Measurements from ENCODE around the gene HES7.

The HES7 gene

DNA sequence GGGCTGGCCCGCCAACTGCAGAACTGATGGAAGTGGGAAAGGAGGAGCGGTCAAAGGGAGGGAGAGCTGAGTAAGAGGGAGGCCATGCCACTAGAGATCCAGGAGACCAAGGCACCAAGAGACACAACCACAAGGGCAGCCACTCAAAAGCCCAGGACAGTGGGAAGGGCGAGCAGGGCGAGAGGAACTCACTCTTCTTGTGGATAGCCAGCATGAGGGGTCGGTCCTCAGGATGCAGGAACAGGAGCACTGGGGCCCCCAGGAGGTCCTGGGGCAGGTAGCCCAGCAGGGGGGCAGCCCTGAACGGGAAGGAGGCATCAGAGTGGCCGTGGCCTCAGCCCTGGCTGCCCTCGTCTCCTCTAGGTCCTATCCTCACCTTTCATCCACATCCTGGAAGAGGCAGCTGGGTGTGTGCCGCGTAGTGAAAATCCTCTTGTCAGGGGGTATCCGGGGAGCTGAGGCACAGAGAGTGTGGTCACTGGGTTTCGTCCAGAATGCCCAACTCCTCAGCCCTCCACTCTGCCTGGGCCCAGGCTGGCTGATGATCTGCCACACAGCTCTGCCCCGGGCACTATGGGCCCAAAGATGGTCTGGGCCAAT lies 24.0 kb upstream of the HES7 start:
- no peaks in the 10 kb centered on the region for H3K27me3 ChIP-seq (ENCODE audit: low read depth, low read length)
- H2AFZ ChIP-seq (ENCODE audit: low read depth, low read length): no peak overlapping the region
- no peak overlapping the region for H3K9ac ChIP-seq (ENCODE audit: low read length)
- no peaks in the 10 kb centered on the region for H3K36me3 ChIP-seq (replicated peaks; ENCODE audit: low read depth, low read length)
- H3K27ac ChIP-seq (ENCODE audit: low read length): no peak overlapping the region
- peaks cover 12% of the 10 kb centered on the region for H3K4me1 ChIP-seq (ENCODE audit: low read length)
- no peak overlapping the region for H3K4me2 ChIP-seq (ENCODE audit: low read length)
- no peaks in the 10 kb centered on the region for H4K20me1 ChIP-seq (ENCODE audit: insufficient read depth, low read length)
- TF ChIP-seq EZH2phosphoT487 (IDR thresholded peaks at IDR 0.05; ENCODE audit: low read depth): no peak
- TF ChIP-seq, protein P1, sequence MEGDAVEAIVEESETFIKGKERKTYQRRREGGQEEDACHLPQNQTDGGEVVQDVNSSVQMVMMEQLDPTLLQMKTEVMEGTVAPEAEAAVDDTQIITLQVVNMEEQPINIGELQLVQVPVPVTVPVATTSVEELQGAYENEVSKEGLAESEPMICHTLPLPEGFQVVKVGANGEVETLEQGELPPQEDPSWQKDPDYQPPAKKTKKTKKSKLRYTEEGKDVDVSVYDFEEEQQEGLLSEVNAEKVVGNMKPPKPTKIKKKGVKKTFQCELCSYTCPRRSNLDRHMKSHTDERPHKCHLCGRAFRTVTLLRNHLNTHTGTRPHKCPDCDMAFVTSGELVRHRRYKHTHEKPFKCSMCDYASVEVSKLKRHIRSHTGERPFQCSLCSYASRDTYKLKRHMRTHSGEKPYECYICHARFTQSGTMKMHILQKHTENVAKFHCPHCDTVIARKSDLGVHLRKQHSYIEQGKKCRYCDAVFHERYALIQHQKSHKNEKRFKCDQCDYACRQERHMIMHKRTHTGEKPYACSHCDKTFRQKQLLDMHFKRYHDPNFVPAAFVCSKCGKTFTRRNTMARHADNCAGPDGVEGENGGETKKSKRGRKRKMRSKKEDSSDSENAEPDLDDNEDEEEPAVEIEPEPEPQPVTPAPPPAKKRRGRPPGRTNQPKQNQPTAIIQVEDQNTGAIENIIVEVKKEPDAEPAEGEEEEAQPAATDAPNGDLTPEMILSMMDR (IDR thresholded peaks at IDR 0.05; ENCODE audit: low read depth, low read length): no peak
- H3K79me2 ChIP-seq (ENCODE audit: low read length): peaks cover 9% of the 10 kb centered on the region; the same call in 1 of the 2 replicates
- H3K4me3 ChIP-seq (ENCODE audit: low read length): no peak overlapping the region
- no peaks in the 10 kb centered on the region for H3K9me3 ChIP-seq (ENCODE audit: insufficient read depth, low read length)

DNA sequence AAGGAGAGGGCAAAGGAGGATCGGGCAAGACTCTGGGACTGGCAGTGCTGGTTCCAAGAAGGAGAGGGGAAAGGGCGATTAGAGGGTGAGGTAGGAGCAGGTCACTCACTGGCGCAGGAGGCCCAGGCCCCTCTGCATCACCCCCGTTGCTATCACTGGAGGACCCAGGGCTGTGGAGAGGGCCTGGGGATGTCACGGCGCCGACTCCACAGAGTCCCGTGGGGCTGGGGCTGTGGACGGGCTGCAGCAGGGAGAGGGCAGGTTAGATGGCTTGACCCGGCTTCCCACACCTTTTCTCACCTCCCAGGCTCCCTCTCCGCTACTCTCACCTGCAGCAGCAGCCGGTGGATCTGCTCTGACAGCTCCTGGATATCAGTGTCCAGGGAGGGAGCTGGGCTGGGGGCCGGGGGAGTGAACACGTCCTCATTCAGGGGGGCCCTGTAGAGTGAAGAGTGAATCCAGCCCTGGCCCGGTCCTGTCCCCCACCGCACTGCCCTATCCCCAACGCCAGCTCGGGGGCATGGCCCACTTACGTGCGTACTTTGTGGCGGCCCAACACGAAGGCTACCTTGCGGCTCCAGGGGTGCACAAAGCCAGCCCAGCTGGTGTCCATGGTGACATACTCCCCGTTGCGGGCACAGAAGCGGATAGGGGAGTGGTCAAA lies 23.4 kb upstream of the HES7 start:
- peaks cover 6% of the 10 kb centered on the region for H3K4me1 ChIP-seq (ENCODE audit: low read length)
- no peaks in the 10 kb centered on the region for H3K36me3 ChIP-seq (replicated peaks; ENCODE audit: low read depth, low read length)
- H3K9ac ChIP-seq (ENCODE audit: low read length): no peak overlapping the region
- H3K79me2 ChIP-seq (ENCODE audit: low read length): peaks cover 9% of the 10 kb centered on the region; the same call in 1 of the 2 replicates
- TF ChIP-seq, protein P1 (IDR thresholded peaks at IDR 0.05; ENCODE audit: low read depth, low read length): no peak
- no peak for TF ChIP-seq EZH2phosphoT487 (IDR thresholded peaks at IDR 0.05; ENCODE audit: low read depth)
- no peaks in the 10 kb centered on the region for H3K27me3 ChIP-seq (ENCODE audit: low read depth, low read length)
- no peaks in the 10 kb centered on the region for H3K9me3 ChIP-seq (ENCODE audit: insufficient read depth, low read length)
- H3K4me2 ChIP-seq (ENCODE audit: low read length): no peak overlapping the region
- H4K20me1 ChIP-seq (ENCODE audit: insufficient read depth, low read length): no peaks in the 10 kb centered on the region
- no peak overlapping the region for H3K4me3 ChIP-seq (ENCODE audit: low read length)
- no peak overlapping the region for H2AFZ ChIP-seq (ENCODE audit: low read depth, low read length)
- H3K27ac ChIP-seq (ENCODE audit: low read length): no peak overlapping the region

DNA sequence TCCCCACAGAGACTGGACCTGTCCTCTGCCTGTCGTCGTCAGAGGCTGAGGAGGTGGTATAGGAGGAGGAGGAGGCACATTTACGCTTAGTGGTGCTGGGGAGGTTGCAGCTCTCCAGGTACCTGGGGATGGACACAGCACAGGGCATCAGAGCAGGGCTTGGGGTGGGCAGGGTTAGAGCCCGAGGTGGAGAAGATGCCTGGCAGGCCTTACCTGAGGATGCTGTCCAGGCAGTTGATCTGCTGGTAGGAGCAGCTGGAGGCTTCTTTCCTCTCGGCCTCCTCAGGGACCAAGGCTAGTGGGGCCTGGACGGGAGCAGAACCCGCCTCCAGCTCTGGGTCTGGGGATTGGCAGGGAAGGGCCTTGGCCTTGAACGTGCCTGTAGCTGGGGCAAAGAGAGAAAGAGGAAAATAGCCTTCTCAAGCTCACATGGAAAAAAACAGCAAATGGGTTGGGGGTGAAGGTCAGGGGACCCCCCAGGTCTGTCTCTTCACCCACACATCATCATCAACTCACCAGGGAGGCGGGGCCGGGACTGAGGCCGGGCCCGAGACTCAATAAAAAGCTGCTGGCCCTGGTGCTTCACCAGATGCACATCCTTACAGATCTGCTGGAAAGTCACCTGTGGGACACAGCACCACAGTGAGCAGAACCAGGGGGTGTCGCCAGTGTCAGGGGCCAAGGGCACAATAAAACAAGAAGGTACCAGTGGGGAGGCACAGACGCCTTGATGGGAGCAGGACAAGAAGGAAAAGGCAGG lies 22.7 kb upstream of the HES7 start:
- Histone ChIP-seq H4K20me1 (ENCODE audit: insufficient read depth, low read length) (no peaks in the 10 kb centered on the region), H3K9ac (ENCODE audit: low read length) (no peak overlapping the region), H2AFZ (ENCODE audit: low read depth, low read length) (no peak overlapping the region), H3K9me3 (ENCODE audit: insufficient read depth, low read length) (no peaks in the 10 kb centered on the region), H3K4me3 (ENCODE audit: low read length) (no peak overlapping the region), H3K4me1 (ENCODE audit: low read length) (peaks cover 6% of the 10 kb centered on the region), H3K27me3 (ENCODE audit: low read depth, low read length) (no peaks in the 10 kb centered on the region), H3K4me2 (ENCODE audit: low read length) (no peak overlapping the region), H3K36me3 (replicated peaks; ENCODE audit: low read depth, low read length) (no peaks in the 10 kb centered on the region), H3K79me2 (ENCODE audit: low read length) (peaks cover 6% of the 10 kb centered on the region; the same call in 1 of the 2 replicates), H3K27ac (ENCODE audit: low read length) (no peak overlapping the region)
- TF ChIP-seq, protein P1 (IDR thresholded peaks at IDR 0.05; ENCODE audit: low read depth, low read length): no peak
- no peak for TF ChIP-seq EZH2phosphoT487 (IDR thresholded peaks at IDR 0.05; ENCODE audit: low read depth)

DNA sequence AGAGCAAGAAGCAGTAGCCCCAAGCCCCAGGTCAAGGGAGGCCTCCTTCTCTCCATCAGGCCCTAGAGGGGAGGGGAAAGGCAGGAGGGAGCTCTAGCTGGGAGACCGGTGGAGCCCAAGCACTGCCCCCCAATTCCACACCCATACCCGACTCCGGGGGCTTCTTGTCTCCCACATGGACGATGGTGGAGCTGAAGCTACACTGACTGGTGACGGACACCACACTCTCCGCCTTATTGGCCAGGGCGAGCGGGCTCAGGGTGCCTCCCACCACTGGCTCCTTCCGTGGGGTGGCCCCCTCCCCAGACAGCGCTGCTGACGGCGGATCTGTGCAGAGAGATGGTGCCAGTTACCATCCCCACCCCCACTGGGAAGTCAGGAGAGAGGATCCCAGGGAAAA lies 21.9 kb upstream of the HES7 start:
- Histone ChIP-seq H3K4me1 (ENCODE audit: low read length) (peaks cover 4% of the 10 kb centered on the region), H3K9ac (ENCODE audit: low read length) (no peak overlapping the region), H3K27ac (ENCODE audit: low read length) (no peak overlapping the region), H3K36me3 (replicated peaks; ENCODE audit: low read depth, low read length) (no peaks in the 10 kb centered on the region), H2AFZ (ENCODE audit: low read depth, low read length) (no peak overlapping the region), H3K4me2 (ENCODE audit: low read length) (no peak overlapping the region), H3K79me2 (ENCODE audit: low read length) (peaks cover 3% of the 10 kb centered on the region; the same call in 1 of the 2 replicates), H3K9me3 (ENCODE audit: insufficient read depth, low read length) (no peaks in the 10 kb centered on the region), H3K27me3 (ENCODE audit: low read depth, low read length) (no peaks in the 10 kb centered on the region), H4K20me1 (ENCODE audit: insufficient read depth, low read length) (no peaks in the 10 kb centered on the region), H3K4me3 (ENCODE audit: low read length) (no peak overlapping the region)
- TF ChIP-seq EZH2phosphoT487 (IDR thresholded peaks at IDR 0.05; ENCODE audit: low read depth): no peak
- TF ChIP-seq, protein P1 (IDR thresholded peaks at IDR 0.05; ENCODE audit: low read depth, low read length): no peak
